ENCODE measurements around the gene OTOR.

Gene OTOR, protein sequence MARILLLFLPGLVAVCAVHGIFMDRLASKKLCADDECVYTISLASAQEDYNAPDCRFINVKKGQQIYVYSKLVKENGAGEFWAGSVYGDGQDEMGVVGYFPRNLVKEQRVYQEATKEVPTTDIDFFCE

GRCh38 chr20:16748308-16748900 is at the start of gene OTOR:
TSS of gene OTOR (plus strand) at chr20:16748358. CDS start at chr20:16748402, 44 bp downstream.
- DNase-seq: no peak
- in situ Hi-C loops (cut with MboI; ENCODE audit: low pct_unique_long_range_greater_than_20kb, low sequenced_read_pairs): no loop called here

DNA sequence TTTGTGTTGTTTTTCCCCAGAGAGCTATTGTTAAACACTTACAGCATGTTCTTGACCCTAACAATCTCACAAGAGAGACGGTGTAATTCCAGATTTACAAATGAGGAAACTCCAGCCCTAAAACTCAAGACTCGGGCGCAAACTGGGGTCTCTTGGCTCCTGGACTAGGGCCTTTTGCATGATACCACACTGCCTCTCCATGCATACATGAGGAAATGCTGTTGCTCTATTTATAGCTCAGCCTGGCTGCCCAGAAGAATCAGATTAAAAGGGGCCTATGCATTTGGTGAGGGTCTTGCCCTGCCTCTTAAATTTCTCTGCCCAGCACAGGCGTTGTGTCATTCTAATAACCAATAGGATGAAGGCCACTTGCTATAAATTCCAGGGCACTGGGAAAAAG is 48.9 kb upstream of the OTOR start:
- in situ Hi-C loops (cut with MboI; ENCODE audit: low pct_unique_long_range_greater_than_20kb, low sequenced_read_pairs): no loop called here
- no peak for DNase-seq

- DNase-seq: peak; percentile 32
- in situ Hi-C loops (cut with MboI; ENCODE audit: low pct_unique_long_range_greater_than_20kb, low sequenced_read_pairs): no loop called here
Measured at GRCh38 chr20:16701296-16701695, 46.9 kb upstream of the OTOR start.

GRCh38 chr20:16703570-16703969 is 44.6 kb upstream of the OTOR start:
- no peak for DNase-seq
- in situ Hi-C loops (cut with MboI; ENCODE audit: low pct_unique_long_range_greater_than_20kb, low sequenced_read_pairs): no loop called here

DNA sequence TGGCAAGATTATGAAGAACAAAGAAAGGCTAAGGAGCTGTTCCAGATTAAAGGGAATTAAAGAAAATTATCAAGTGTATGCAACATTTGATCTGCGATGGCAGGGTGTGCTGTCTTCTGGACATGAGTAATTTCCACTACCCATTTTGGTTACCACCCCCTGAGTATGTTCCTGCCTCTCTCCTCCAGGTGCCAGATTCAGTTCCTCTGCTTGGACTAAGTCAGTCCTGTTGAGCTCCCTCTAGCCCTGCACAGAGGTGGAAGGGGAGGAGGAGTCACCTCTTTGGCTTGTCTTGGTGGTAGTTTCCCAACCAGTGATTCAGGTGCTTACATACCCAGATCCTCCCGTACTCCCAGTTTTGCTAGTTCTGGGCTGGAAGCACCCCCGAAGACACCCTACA is 40.5 kb upstream of the OTOR start:
- DNase-seq: no peak

DNA sequence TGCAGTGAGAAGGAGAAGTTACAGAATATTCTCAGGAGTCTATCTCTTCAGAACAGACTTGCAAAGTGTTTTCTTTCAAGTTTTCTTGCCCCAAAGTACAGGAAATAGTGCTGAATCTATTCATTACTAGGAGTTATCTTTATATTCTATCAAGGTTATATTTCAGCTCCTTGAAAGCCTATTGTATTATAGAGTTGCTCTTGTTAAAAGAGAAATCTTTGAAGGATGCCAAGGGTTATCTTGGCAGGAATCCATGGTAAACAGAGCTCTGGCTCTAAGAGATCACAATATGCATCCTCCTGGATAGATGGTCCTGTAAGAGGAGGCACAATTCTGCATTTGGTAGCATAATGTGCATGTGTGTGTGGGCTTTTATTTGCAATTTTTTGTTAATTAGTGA is 39.6 kb upstream of the OTOR start:
- in situ Hi-C loops (cut with MboI; ENCODE audit: low pct_unique_long_range_greater_than_20kb, low sequenced_read_pairs): no loop called here
- no peak for DNase-seq

More for the DNA sequence above, 40.5 kb upstream of the OTOR start:
- in situ Hi-C loops (cut with MboI; ENCODE audit: low pct_unique_long_range_greater_than_20kb, low sequenced_read_pairs): no loop called here

DNA sequence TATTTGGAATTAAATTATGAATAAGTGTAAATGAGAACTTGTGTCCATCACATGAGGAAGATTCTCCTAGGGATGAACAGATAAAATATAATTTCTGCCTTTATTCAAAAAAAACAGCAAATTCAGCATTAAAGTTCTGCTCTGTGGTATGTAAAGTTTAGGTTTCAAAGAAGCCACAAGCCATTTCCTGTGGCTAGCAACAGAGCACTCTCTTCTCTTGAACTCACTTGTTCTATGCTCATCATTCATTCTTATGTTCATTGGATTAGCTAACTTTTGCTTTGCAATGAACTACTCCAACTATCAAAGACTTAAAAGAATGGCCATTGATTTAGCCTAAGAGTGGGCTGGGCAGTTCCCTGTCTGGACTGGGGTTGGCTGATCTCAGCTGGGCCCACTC is 39.1 kb upstream of the OTOR start:
- in situ Hi-C loops (cut with MboI; ENCODE audit: low pct_unique_long_range_greater_than_20kb, low sequenced_read_pairs): no loop called here
- DNase-seq: no peak

DNA sequence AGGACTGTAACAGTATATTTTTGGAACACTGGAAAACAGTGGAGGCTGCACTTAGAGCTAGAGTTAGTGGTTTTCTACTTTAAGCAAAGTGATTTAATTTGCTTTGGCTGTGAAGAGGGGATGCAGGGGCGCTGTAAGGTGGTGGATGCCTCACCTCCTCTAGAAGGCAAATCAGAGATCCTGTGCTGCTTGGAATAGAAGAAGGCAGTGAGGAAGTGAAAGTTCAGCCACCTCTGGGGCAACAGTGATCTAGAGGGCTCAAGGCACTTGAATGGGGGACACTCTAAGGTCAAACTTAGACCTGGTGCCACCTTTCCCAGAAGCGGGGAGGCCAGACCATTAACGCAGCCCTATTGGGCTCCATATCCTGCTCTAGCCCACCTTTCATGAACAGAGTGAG is 37.4 kb upstream of the OTOR start:
- in situ Hi-C loops (cut with MboI; ENCODE audit: low pct_unique_long_range_greater_than_20kb, low sequenced_read_pairs): no loop called here
- DNase-seq: no peak

- in situ Hi-C loops (cut with MboI; ENCODE audit: low pct_unique_long_range_greater_than_20kb, low sequenced_read_pairs): no loop called here
- DNase-seq: no peak
Measured at GRCh38 chr20:16711661-16712258, 36.4 kb upstream of the OTOR start.

DNA sequence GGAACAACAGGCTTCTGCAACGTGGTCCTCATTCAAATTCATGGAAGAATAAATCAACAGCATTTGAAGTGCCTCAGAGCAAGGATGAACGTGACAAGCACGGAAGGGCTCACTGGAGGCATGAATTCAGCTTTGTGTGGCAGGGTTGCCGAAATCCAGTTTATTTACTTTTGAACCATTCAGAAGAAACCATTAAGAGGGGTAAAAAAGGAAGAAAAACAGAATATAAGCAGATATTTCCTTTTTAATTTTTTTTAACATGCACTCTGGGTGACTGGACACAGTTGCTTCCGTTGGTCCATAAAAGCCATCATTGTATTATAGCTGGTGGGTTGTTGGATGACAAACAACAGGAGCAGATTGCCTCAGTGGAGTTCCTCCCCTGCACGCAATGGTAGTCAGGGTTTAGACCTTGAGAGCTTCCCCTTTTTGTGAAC is 35.6 kb upstream of the OTOR start:
- in situ Hi-C loops (cut with MboI; ENCODE audit: low pct_unique_long_range_greater_than_20kb, low sequenced_read_pairs): no loop called here
- peak; percentile 64 for DNase-seq

DNA sequence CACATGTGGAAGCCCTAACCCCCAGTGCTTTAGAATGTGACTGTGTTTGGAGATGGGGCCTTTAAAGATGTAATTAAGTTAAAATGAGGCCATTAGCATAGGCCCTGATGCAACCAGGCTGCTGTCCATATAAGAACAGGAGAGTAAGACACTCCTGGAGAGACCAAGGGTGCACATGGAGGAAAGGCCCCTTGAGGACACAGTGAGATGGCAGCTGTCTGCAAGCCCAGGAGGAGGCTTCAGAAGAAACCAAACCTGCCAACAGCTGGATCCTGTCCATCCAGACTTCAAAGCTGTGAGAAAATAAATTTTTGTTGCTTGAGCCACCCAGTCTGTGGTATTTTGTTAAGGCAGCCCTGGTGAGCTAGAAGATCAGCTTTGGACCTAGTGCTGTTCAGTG is 35.1 kb upstream of the OTOR start:
- no peak for DNase-seq
- in situ Hi-C loops (cut with MboI; ENCODE audit: low pct_unique_long_range_greater_than_20kb, low sequenced_read_pairs): no loop called here

DNA sequence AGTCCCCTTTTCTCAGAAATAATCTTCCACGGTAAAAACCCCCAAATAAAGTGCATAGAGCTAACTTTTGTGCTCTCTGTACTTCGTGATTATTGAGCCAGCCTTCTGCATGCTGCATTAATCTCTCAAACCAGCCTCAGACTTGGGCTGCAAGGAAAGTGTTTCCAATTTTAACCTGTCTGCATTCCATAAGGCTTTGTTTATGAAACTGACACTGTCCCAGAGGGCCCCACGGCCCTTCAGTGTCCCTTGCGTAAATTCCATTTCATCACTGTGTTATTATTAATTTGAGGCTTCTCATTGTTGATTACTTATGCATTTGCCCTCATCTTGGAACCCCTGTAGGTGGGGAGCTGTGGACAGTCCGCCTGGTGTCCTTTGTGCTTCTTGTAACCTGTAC is 33.9 kb upstream of the OTOR start:
- DNase-seq: no peak
- in situ Hi-C loops (cut with MboI; ENCODE audit: low pct_unique_long_range_greater_than_20kb, low sequenced_read_pairs): no loop called here

GRCh38 chr20:16714751-16715150 is 33.4 kb upstream of the OTOR start:
- in situ Hi-C loops (cut with MboI; ENCODE audit: low pct_unique_long_range_greater_than_20kb, low sequenced_read_pairs): no loop called here

DNA sequence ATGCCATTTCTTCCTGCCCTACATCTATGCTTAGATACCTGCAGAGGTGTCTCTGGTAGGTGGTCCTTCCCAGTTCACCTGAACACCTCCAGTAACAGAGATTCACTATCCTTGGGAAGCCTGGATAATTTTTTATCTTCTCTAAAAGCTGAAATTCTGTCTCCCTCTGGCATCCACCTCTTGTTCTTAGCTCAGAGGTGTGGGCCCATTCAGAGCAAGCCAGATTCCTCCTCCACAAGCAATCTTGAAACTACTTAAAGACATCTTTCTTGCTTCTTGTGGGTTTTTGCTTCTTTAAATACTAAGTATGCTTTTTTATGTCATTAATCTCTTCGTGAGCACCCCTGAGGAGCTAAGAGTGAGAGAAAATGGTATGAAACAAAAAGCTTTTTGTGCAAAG is 28.7 kb upstream of the OTOR start:
- DNase-seq: no peak
- in situ Hi-C loops (cut with MboI; ENCODE audit: low pct_unique_long_range_greater_than_20kb, low sequenced_read_pairs): no loop called here

More at GRCh38 chr20:16714751-16715150, 33.4 kb upstream of the OTOR start:
- DNase-seq: no peak

- DNase-seq: no peak
- in situ Hi-C loops (cut with MboI; ENCODE audit: low pct_unique_long_range_greater_than_20kb, low sequenced_read_pairs): no loop called here
Measured at GRCh38 chr20:16729080-16729479, 19.1 kb upstream of the OTOR start.

- in situ Hi-C loops (cut with MboI; ENCODE audit: low pct_unique_long_range_greater_than_20kb, low sequenced_read_pairs): no loop called here
Measured at GRCh38 chr20:16729565-16730460, 18.3 kb upstream of the OTOR start, which contains the start of gene SNRPB2. TSS of gene SNRPB2 (plus strand) at chr20:16730026. CDS start at chr20:16731703, 1,677 bp downstream.

DNA sequence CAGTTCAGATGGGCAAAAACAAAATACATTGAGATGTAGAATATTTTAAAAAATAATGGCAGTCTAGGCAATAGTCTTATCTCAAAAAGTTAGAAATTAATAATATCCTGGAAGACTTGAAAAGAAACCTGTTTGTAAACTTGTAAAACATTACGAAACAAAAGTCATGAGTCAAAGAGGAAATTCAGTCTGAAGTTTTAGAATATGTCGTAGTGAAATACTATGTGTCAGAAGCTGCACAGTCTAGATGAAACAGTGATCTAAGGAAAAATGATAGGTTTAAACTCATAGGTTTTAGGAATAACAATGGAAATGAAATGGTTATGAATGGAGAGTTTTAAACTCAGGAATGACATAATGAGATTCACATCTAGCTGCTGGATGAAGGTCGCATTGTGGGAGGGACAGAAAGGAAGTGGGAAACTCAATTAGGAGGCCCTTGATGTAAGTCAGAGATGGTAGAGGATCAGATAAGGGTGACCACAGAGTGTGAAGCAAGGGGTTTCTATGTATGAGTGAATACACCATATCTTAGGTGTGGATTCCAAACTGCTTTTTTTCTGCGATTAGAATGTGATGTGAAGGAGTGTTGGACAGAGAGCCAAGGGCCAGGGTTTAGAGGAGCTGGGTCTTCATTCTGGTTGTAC is 15.5 kb upstream of the OTOR start:
- DNase-seq: peak; percentile 73
- in situ Hi-C loops (cut with MboI; ENCODE audit: low pct_unique_long_range_greater_than_20kb, low sequenced_read_pairs): no loop called here

More at GRCh38 chr20:16729565-16730460, 18.3 kb upstream of the OTOR start, which contains the start of gene SNRPB2:
- peak; percentile 94 for DNase-seq

DNA sequence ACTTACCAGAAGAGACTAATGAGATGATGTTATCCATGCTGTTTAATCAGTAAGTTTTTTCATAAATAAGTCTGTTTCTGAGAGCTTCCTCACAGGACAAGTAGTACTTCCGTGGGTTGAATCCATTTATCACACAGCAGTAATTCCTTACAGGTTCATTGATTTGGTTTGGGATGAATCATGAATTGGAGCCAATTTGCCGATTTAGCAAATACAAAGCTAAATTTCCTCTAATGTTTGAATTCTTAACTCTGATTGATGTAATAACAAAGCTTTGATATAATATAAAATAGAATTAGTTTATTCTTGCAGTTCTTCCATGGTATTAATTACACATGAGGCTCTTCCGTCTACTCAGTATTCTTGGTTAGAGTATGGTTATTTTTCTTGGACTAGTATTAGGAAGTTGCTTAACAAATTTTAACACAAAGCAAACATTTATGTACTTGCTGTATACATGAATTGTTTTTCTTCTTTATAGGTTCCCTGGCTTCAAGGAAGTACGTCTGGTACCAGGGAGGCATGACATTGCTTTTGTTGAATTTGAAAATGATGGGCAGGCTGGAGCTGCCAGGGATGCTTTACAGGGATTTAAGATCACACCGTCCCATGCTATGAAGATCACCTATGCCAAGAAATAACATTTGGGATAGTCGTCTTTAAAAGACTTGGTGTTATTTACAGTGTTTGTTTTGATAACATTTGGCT is 7.6 kb upstream of the OTOR start:
- DNase-seq: no peak
- in situ Hi-C loops (cut with MboI; ENCODE audit: low pct_unique_long_range_greater_than_20kb, low sequenced_read_pairs): no loop called here

All from KBM-7 (cell line).